Fibroblast of mammary gland (primary cell): ENCODE measurements around the gene KIF25.

Source experiments
- DNase-seq: peaks from one replicate; pipeline ENCODE4 v3.0.0-alpha.2; 2010; ENCODE audit warnings: low read depth
- H3K4me3 ChIP-seq: 2 replicates; pipeline ENCODE4 v1.5.1; 2011; ENCODE audit warnings: low read depth, mild to moderate bottlenecking, low read length, moderate library complexity; ENCODE audit not compliant: control insufficient read depth
- CTCF ChIP-seq: conservative IDR thresholded peaks from 2 replicates; pipeline ENCODE4 v1.5.1; 2011; ENCODE audit warnings: low read depth, low read length, inconsistent platforms; ENCODE audit not compliant: control insufficient read depth, insufficient read depth

KIF25 gene

GRCh38 chr6:168091381-168092264, 94.2 kb downstream of the KIF25 start:
- TF ChIP-seq CTCF = no peak
- DNase-seq = no peak
- no peak overlapping the region for H3K4me3 ChIP-seq

- DNase-seq = no peak
- H3K4me3 ChIP-seq = no peak overlapping the region
- TF ChIP-seq CTCF = no peak
Observed at GRCh38 chr6:168092541-168092940, 95.1 kb downstream of the KIF25 start.

- no peak overlapping the region for H3K4me3 ChIP-seq
- DNase-seq = peak; percentile 6
- no peak for TF ChIP-seq CTCF
Observed at GRCh38 chr6:168093071-168093505, 95.6 kb downstream of the KIF25 start.

GRCh38 chr6:168093634-168094033, 96.2 kb downstream of the KIF25 start:
- TF ChIP-seq CTCF = no peak
- no peak overlapping the region for H3K4me3 ChIP-seq
- DNase-seq = no peak
